Spleen (tissue), 11 donors: Measurements from ENCODE around the gene DDX59. TPM values are rescaled to one million over a fixed set of nuclear protein-coding genes. Genes with fewer than 3 reads are reported as not detected.

Experiments
- DNase-seq: peaks from one replicate; pipeline ENCODE4 v3.0.0-alpha.2; 2020
- H3K27ac ChIP-seq, 8 donors: fragments of 200-600 bp; sonication (generic) in 7 of 8; 1 replicate in 4 of 8; 2 replicates in 4 of 8; pipeline versions ENCODE4 v1.5.0 to v1.8.0; 2016 to 2021; ENCODE audit warnings: inconsistent platforms in 4 of 8, mild to moderate bottlenecking in 4 of 8, moderate library complexity in 1 of 8
- H3K27me3 ChIP-seq, 7 donors: fragments of 200-600 bp; sonication (generic) in 6 of 7; replicated peaks in 1 of 7; 1 replicate in 4 of 7; 2 replicates in 3 of 7; pipeline versions ENCODE4 v1.5.0 to v1.8.0; 2016 to 2021; ENCODE audit warnings: inconsistent platforms in 3 of 7, mild to moderate bottlenecking in 1 of 7
- H3K36me3 ChIP-seq, 6 donors: fragments of 200-600 bp; sonication (generic) in 5 of 6; 1 replicate in 4 of 6; 2 replicates in 2 of 6; pipeline versions ENCODE4 v1.5.0 to v1.8.0; 2016 to 2021; ENCODE audit warnings: inconsistent platforms in 2 of 6
- H3K4me1 ChIP-seq, 6 donors: fragments of 200-600 bp; sonication (generic) in 5 of 6; 1 replicate in 3 of 6; 2 replicates in 3 of 6; pipeline versions ENCODE4 v1.5.0 to v1.8.0; 2016 to 2021; ENCODE audit warnings: inconsistent platforms in 3 of 6
- H3K4me3 ChIP-seq, 8 donors: fragments of 200-600 bp; sonication (generic) in 7 of 8; 1 replicate in 4 of 8; 2 replicates in 4 of 8; pipeline versions ENCODE4 v1.5.0 to v1.8.0; 2016 to 2021; ENCODE audit warnings: inconsistent platforms in 4 of 8, mild to moderate bottlenecking in 4 of 8, moderate library complexity in 2 of 8
- H3K9me3 ChIP-seq, 8 donors: fragments of 200-600 bp; sonication (generic) in 7 of 8; 1 replicate in 4 of 8; 2 replicates in 4 of 8; pipeline versions ENCODE4 v1.5.0 to v1.8.0; 2016 to 2021; ENCODE audit warnings: inconsistent platforms in 4 of 8
- CTCF ChIP-seq, 11 experiments: fragments of 200-600 bp in 7 of 11; fragments of 450-650 bp in 4 of 11; sonication (generic) in 4 of 11; IDR thresholded peaks in 8 of 11; conservative IDR thresholded peaks in 3 of 11; 1 replicate in 7 of 11; 2 replicates in 4 of 11; pipeline versions ENCODE4 v1.4.0 to v1.8.0; 2016 to 2021; ENCODE audit warnings: antibody characterized with exemption in 11 of 11, inconsistent platforms in 4 of 11, mild to moderate bottlenecking in 1 of 11
- POLR2A ChIP-seq, 3 donors: fragments of 450-650 bp; IDR thresholded peaks; one replicate each; pipeline ENCODE4 v1.5.1; 2017; ENCODE audit warnings: antibody characterized with exemption in 3 of 3, mild to moderate bottlenecking in 1 of 3
- POLR2AphosphoS5 ChIP-seq, 3 donors: sonication (generic); formaldehyde crosslinking; IDR thresholded peaks; one replicate each; pipeline ENCODE4 v1.5.1; 2017; ENCODE audit warnings: antibody characterized with exemption in 3 of 3
- WGBS, 5 donors: extraction: QIAGEN DNeasy Blood & Tissue Kit in 3 of 5; methylation state at CpG; one replicate each; pipeline versions ENCODE4 v1.1.5 to v1.1.7; 2013 to 2018; 5-methylcytosine and 5-hydroxymethylcytosine counted together
- intact Hi-C: fragments of 100-400 bp; cut with DNase I; formaldehyde crosslinking; loops from one replicate; pipeline ENCODE4 v1.15.0; 2023; ENCODE audit warnings: low total_unique reads
- polyA plus RNA-seq, 3 donors: library from polyadenylated mRNA; stranded (reverse); fragments of 200-250 nt; gene quantifications; one replicate each; pipeline ENCODE4 v1.2.1, GENCODE V29; 2013
- total RNA-seq, 7 donors: library from RNA; depleted of rRNA in 3 of 7; stranded (reverse); fragments of >200 nt in 3 of 7; fragmentation: NEBNext Ultra II Directional in 4 of 7; extraction: Animal tissue kit (Norgen Biotek cat#: 25700) in 4 of 7; gene quantifications; one replicate each; pipeline versions ENCODE4 v1.1.0 to v1.2.1, GENCODE V29; 2016 to 2021
- donor health status: healthy with polysubstance abuse.
- donor health status: DM: no; HTN: no; CAD: no; lungs with moderate emphysema.
- donor health status: DM: no; HTN: no; CAD: no.
- donor health status: Bipolar disorder and iron deficiency.
- donor health status: healthy.
- donor health status: DM: no; HTN: no; CAD: no.
- donor health status: DM: yes; HTN: yes; CAD: no.

The DDX59 gene
- total and polyA plus RNA-seq, 10 donors, result 21.4 to 40.2 (median 31.6) TPM

- intact Hi-C loops, result no loop called here
- no peak for DNase-seq
- no peaks in the 10 kb centered on the region for H3K27me3 ChIP-seq
- TF ChIP-seq POLR2AphosphoS5 (IDR thresholded peaks at IDR 0.05) (no peak), POLR2A (IDR thresholded peaks at IDR 0.05) (no peak), CTCF (IDR thresholded peaks at IDR 0.05 in 8 of 11, conservative IDR thresholded peaks at IDR 0.05 in 3 of 11) (no peak)
- peaks cover 4 to 63% (median 41%) of the 10 kb centered on the region in 6 donors for H3K36me3 ChIP-seq
- H3K27ac ChIP-seq, result no peak overlapping the region
- H3K4me3 ChIP-seq, result no peak overlapping the region
- no peaks in the 10 kb centered on the region for H3K9me3 ChIP-seq
- peaks cover 0 to 29% (median 3%) of the 10 kb centered on the region in 6 donors for H3K4me1 ChIP-seq
These were observed 25.7 kb downstream of the DDX59 start for GRCh38 chr1:200644021-200644420.

GRCh38 chr1:200642481-200642880, 27.2 kb downstream of the DDX59 start:
- Histone ChIP-seq H3K27ac (peak overlapping the region in 2 of 8 donors; percentile 38 to 49), H3K4me1 (peaks cover 0 to 29% (median 3%) of the 10 kb centered on the region in 6 donors), H3K27me3 (no peaks in the 10 kb centered on the region), H3K9me3 (no peaks in the 10 kb centered on the region), H3K4me3 (no peak overlapping the region), H3K36me3 (peaks cover 2 to 48% (median 28%) of the 10 kb centered on the region in 6 donors)
- TF ChIP-seq POLR2AphosphoS5 (IDR thresholded peaks at IDR 0.05) (no peak), CTCF (IDR thresholded peaks at IDR 0.05 in 8 of 11, conservative IDR thresholded peaks at IDR 0.05 in 3 of 11) (no peak), POLR2A (IDR thresholded peaks at IDR 0.05) (no peak)
- WGBS, 5 donors, result 57 to 83% (median 67%) methylated on average over 6 of the region's 6 CpGs
- no peak for DNase-seq
- intact Hi-C loops, result no loop called here

GRCh38 chr1:200640963-200641401, 28.7 kb downstream of the DDX59 start:
- no peak overlapping the region for H3K4me3 ChIP-seq
- TF ChIP-seq POLR2A (IDR thresholded peaks at IDR 0.05) (no peak), CTCF (IDR thresholded peaks at IDR 0.05 in 8 of 11, conservative IDR thresholded peaks at IDR 0.05 in 3 of 11) (no peak), POLR2AphosphoS5 (IDR thresholded peaks at IDR 0.05) (no peak)
- no peaks in the 10 kb centered on the region for H3K9me3 ChIP-seq
- WGBS, 5 donors, result 83 to 94% (median 90%) methylated on average over 5 of the region's 5 CpGs
- intact Hi-C loops, result no loop called here
- H3K27me3 ChIP-seq, result no peaks in the 10 kb centered on the region
- DNase-seq, result no peak
- H3K4me1 ChIP-seq, result peaks cover 0 to 29% (median 3%) of the 10 kb centered on the region in 6 donors
- peak overlapping the region in 4 of 8 donors; percentile 65 to 84 (median 70) for H3K27ac ChIP-seq
- peaks cover 0 to 33% (median 14%) of the 10 kb centered on the region in 6 donors for H3K36me3 ChIP-seq

- Histone ChIP-seq H3K4me1 (peaks cover 0 to 29% (median 3%) of the 10 kb centered on the region in 6 donors), H3K36me3 (peaks cover 0 to 28% (median 11%) of the 10 kb centered on the region in 6 donors), H3K4me3 (no peak overlapping the region), H3K27ac (peak overlapping the region in 7 of 8 donors; percentile 3 to 84 (median 65)), H3K27me3 (no peaks in the 10 kb centered on the region), H3K9me3 (no peaks in the 10 kb centered on the region)
- WGBS, 5 donors, result 92 to 97% (median 93%) methylated on average over 4 of the region's 4 CpGs
- TF ChIP-seq POLR2A (IDR thresholded peaks at IDR 0.05), result no peak
- TF ChIP-seq CTCF (IDR thresholded peaks at IDR 0.05 in 8 of 11, conservative IDR thresholded peaks at IDR 0.05 in 3 of 11), result no peak
- TF ChIP-seq POLR2AphosphoS5 (IDR thresholded peaks at IDR 0.05), result no peak
- intact Hi-C loops, result no loop called here
- DNase-seq, result no peak
These were observed 29.2 kb downstream of the DDX59 start for GRCh38 chr1:200640373-200640962.
